ENCODE results near the gene SNRNP40. TPM values are rescaled to one million over a fixed set of nuclear protein-coding genes. Genes with fewer than 3 reads are reported as not detected.

The SNRNP40 gene
- total RNA-seq, 1 experiment from 2014 or later = 288 TPM

GRCh38 chr1:31310198-31310597, 13.6 kb upstream of the SNRNP40 start:
- Histone ChIP-seq H3K36me3 (ENCODE audit: low read depth, low read length) (peaks cover 27% of the 10 kb centered on the region), H3K79me2 (ENCODE audit: low read length) (peaks cover 17% of the 10 kb centered on the region)
- POLR2A ChIA-PET (ENCODE audit: unreplicated experiment) = no interaction called here

GRCh38 chr1:31308036-31308435, 11.4 kb upstream of the SNRNP40 start:
- no TSS peak for BruUV-seq (replicated peaks)
- H4K20me1 ChIP-seq (ENCODE audit: low read length) = no peaks in the 10 kb centered on the region
- H3K27me3 ChIP-seq (ENCODE audit: low read length) = no peaks in the 10 kb centered on the region
- H3K27ac ChIP-seq (ENCODE audit: low read length) = no peak overlapping the region
- DNase-seq = no peak
- H3K4me1 ChIP-seq (ENCODE audit: insufficient read depth, low read length) = peaks cover 9% of the 10 kb centered on the region; the same call in 1 of the 2 replicates
- no peaks in the 10 kb centered on the region for H3F3A ChIP-seq (ENCODE audit: low read length, unreplicated experiment)
- peaks cover 23% of the 10 kb centered on the region for H3K36me3 ChIP-seq (ENCODE audit: low read depth, low read length)
- H3K79me2 ChIP-seq (ENCODE audit: low read length) = peaks cover 32% of the 10 kb centered on the region
- H2AFZ ChIP-seq (ENCODE audit: low read length) = no peak overlapping the region
- intact Hi-C loops (cut with micrococcal nuclease) = no loop called here
- ChIA-PET POLR2A (ENCODE audit: unreplicated experiment) (no interaction called here), CTCF (no interaction called here)
- TF ChIP-seq EZH2phosphoT487 (IDR thresholded peaks at IDR 0.05; ENCODE audit: borderline replicate concordance, low read length) (no peak), CTCF (conservative IDR thresholded peaks at IDR 0.05; ENCODE audit: low read depth, low read length) (no peak), EZH2 (IDR thresholded peaks at IDR 0.05; ENCODE audit: low read length, unreplicated experiment) (no peak)
- no peak overlapping the region for H3K4me2 ChIP-seq (ENCODE audit: low read length)
- no peak overlapping the region for H3K4me3 ChIP-seq (ENCODE audit: low read length)
- no peak for ATAC-seq
- H3K9me2 ChIP-seq (replicated peaks; ENCODE audit: low read length) = no peaks in the 10 kb centered on the region
- H3K9me3 ChIP-seq (ENCODE audit: low read length) = no peaks in the 10 kb centered on the region
- no peak overlapping the region for H3K9ac ChIP-seq (ENCODE audit: low read length)

More at GRCh38 chr1:31310198-31310597, 13.6 kb upstream of the SNRNP40 start:
- H3F3A ChIP-seq (ENCODE audit: low read length, unreplicated experiment) = no peaks in the 10 kb centered on the region
- no TSS peak for BruUV-seq (replicated peaks)
- H3K9me3 ChIP-seq (ENCODE audit: low read length) = no peaks in the 10 kb centered on the region
- DNase-seq (no peak), ATAC-seq (no peak)
- H3K27ac ChIP-seq (ENCODE audit: low read length) = no peak overlapping the region
- CTCF ChIA-PET = no interaction called here
- no peaks in the 10 kb centered on the region for H3K27me3 ChIP-seq (ENCODE audit: low read length)
- H3K9me2 ChIP-seq (replicated peaks; ENCODE audit: low read length) = no peaks in the 10 kb centered on the region
- TF ChIP-seq EZH2 (IDR thresholded peaks at IDR 0.05; ENCODE audit: low read length, unreplicated experiment) (no peak), CTCF (conservative IDR thresholded peaks at IDR 0.05; ENCODE audit: low read depth, low read length) (no peak), EZH2phosphoT487 (IDR thresholded peaks at IDR 0.05; ENCODE audit: borderline replicate concordance, low read length) (no peak)
- H4K20me1 ChIP-seq (ENCODE audit: low read length) = no peaks in the 10 kb centered on the region
- H3K4me2 ChIP-seq (ENCODE audit: low read length) = no peak overlapping the region
- H2AFZ ChIP-seq (ENCODE audit: low read length) = no peak overlapping the region
- no peak overlapping the region for H3K9ac ChIP-seq (ENCODE audit: low read length)
- H3K4me1 ChIP-seq (ENCODE audit: insufficient read depth, low read length) = peaks cover 9% of the 10 kb centered on the region; the same call in 1 of the 2 replicates
- no peak overlapping the region for H3K4me3 ChIP-seq (ENCODE audit: low read length)
- intact Hi-C loops (cut with micrococcal nuclease) = no loop called here

GRCh38 chr1:31306278-31306677, 9.7 kb upstream of the SNRNP40 start:
- Histone ChIP-seq H3K9me2 (replicated peaks; ENCODE audit: low read length) (no peaks in the 10 kb centered on the region), H3K27ac (ENCODE audit: low read length) (peak overlapping the region; percentile 27), H2AFZ (ENCODE audit: low read length) (peak overlapping the region; percentile 27; the same call in 1 of the 2 replicates), H3K4me2 (ENCODE audit: low read length) (no peak overlapping the region), H3K79me2 (ENCODE audit: low read length) (peaks cover 49% of the 10 kb centered on the region), H4K20me1 (ENCODE audit: low read length) (no peaks in the 10 kb centered on the region), H3K4me1 (ENCODE audit: insufficient read depth, low read length) (peaks cover 9% of the 10 kb centered on the region; the same call in 1 of the 2 replicates), H3F3A (ENCODE audit: low read length, unreplicated experiment) (no peaks in the 10 kb centered on the region), H3K36me3 (ENCODE audit: low read depth, low read length) (peaks cover 12% of the 10 kb centered on the region), H3K9ac (ENCODE audit: low read length) (no peak overlapping the region), H3K9me3 (ENCODE audit: low read length) (no peaks in the 10 kb centered on the region), H3K4me3 (ENCODE audit: low read length) (no peak overlapping the region), H3K27me3 (ENCODE audit: low read length) (no peaks in the 10 kb centered on the region)
- ChIA-PET POLR2A (ENCODE audit: unreplicated experiment) (interaction anchor here (0.6 to 0.9 kb wide), 2 partner anchors 9 to 364 kb away, joined by 3 read pairs; partner anchors contain the start of genes SNRNP40 and ZCCHC17), CTCF (no interaction called here)
- DNase-seq (peak; percentile 78), ATAC-seq (peak; percentile 96)
- no TSS peak for BruUV-seq (replicated peaks)
- TF ChIP-seq EZH2phosphoT487 (IDR thresholded peaks at IDR 0.05; ENCODE audit: borderline replicate concordance, low read length) (no peak), CTCF (conservative IDR thresholded peaks at IDR 0.05; ENCODE audit: low read depth, low read length) (no peak), EZH2 (IDR thresholded peaks at IDR 0.05; ENCODE audit: low read length, unreplicated experiment) (no peak)
- intact Hi-C loops (cut with micrococcal nuclease) = no loop called here
